SH-SY5Y (cell line): Measurements from ENCODE around the gene ACSM5.

ENCODE experiments used
- GATA2 ChIP-seq: IDR thresholded peaks from 2 replicates; pipeline ENCODE4 v1.6.1; 2011; ENCODE audit warnings: mild to moderate bottlenecking, low read depth, low read length
- GATA3 ChIP-seq: IDR thresholded peaks from 2 replicates; pipeline ENCODE4 v1.6.1; 2011; ENCODE audit warnings: low read depth, mild to moderate bottlenecking, low read length, moderate library complexity

ACSM5 gene

GRCh38 chr16:20391045-20391444, 18.3 kb upstream of the ACSM5 start:
- TF ChIP-seq GATA3: no peak

GRCh38 chr16:20393801-20394577, 15.3 kb upstream of the ACSM5 start:
- TF ChIP-seq GATA2 (no peak), GATA3 (no peak)

DNA sequence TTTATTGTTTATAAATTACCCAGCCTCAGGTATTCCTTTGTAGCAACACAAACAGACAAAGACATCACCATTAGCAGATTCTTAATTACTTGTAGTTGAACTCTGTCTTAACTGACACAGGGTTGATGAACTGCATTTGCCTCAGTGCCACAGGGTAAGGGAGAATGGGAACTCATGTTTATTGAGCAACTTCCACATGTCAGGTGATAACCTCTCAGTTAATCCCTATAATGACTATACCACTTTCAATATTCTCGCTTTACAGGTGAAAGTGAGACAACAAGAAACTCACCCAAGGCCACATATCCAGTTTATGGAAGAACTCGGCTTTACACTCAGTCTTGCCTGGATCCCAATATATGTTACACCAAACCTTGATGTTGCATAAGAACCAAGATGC, 13.4 kb upstream of the ACSM5 start:
- no peak for TF ChIP-seq GATA3
- no peak for TF ChIP-seq GATA2

- TF ChIP-seq GATA3: no peak
- no peak for TF ChIP-seq GATA2
These were observed 12.4 kb upstream of the ACSM5 start for GRCh38 chr16:20396846-20397467.

DNA sequence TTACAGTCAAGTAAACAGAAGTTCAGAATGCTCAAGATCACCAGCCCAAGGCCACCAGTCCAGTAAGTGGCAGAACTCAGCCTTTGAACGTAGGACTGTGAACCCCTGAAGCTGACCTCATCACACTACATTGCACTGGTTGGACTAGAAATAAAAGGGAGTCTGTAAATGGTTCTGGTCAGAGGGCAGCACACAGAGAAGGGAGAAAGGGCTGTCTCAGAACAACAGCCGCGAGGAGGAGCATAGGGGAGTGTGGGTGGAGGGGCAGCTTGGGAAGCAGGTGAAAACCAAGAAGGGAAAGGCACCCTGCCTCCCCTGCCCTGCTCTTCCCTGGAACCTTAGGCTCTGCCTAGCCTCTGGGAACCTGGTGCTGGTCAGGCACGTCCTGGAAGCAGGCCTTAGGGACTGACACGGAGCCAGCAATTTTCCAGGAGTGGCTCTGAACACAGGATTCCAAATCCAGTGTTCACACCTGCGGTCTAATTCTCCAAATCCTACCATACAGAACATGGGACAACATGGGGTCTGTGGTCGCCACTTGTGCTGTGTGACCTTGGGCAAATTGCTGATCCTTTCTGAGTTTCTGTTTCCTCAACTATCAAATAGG, 11.8 kb upstream of the ACSM5 start:
- TF ChIP-seq GATA2 (no peak), GATA3 (no peak)

GRCh38 chr16:20398603-20399002, 10.7 kb upstream of the ACSM5 start:
- no peak for TF ChIP-seq GATA3

DNA sequence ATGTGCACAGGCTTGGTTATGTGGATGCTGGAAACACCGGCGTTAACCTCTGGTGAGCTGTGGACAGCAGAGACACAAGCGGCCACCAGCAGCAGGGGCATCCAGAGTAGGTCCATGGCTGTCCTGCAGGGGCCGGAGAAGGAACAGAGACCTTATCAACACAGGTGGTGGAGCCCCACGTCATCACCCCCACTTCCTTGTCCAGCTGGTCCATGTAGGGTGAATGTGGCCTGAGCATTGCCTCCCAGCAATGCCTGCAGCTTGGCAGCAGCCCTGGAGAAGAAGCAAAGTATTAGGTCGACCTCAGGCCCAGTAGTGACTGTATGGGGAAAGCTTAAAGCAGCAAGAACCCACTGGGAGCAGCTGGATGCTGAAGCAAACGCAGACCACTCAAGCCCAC, 10.1 kb upstream of the ACSM5 start:
- TF ChIP-seq GATA2 (no peak), GATA3 (no peak)

GRCh38 chr16:20401066-20401465, 8.3 kb upstream of the ACSM5 start:
- TF ChIP-seq GATA3: no peak
- TF ChIP-seq GATA2: no peak

DNA sequence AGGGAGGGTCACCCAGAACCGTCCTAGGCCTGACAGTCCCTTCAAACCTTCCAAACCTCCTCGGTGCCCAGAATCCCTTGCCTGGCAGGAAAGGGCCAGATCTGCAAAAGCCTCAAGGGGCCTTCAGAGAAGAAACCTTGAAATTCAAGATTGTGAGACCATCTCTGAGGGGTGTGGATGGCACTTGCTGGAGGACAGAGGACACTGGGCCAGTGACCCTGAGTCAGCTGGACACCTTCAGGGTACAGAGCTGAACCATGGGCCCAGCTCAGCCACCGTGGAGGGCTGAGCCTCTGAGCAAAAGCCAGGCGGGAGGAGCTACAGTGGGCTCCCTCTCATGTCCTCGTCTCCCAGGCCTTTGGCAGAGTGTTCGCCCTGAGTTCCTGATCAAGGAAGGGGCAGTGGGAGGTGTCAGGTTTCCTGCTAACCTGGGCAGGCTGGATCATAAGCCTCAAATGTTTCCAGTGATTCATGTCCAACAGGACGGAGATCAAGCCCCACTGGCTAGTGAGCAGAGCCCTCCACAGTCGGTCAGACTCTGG, 7.8 kb upstream of the ACSM5 start:
- no peak for TF ChIP-seq GATA3
- no peak for TF ChIP-seq GATA2

- TF ChIP-seq GATA2 (no peak), GATA3 (no peak)
These were observed 6.7 kb upstream of the ACSM5 start for GRCh38 chr16:20402651-20403050.

- TF ChIP-seq GATA2: no peak
- no peak for TF ChIP-seq GATA3
These were observed 4.7 kb upstream of the ACSM5 start, which contains the start of gene PDILT for GRCh38 chr16:20404637-20405036. TSS of gene PDILT (minus strand) at chr16:20404737. CDS start at chr16:20399300, 5,437 bp downstream.

GRCh38 chr16:20410121-20410723, 888 bp downstream of the ACSM5 start:
- TF ChIP-seq GATA2 (no peak), GATA3 (no peak)

DNA sequence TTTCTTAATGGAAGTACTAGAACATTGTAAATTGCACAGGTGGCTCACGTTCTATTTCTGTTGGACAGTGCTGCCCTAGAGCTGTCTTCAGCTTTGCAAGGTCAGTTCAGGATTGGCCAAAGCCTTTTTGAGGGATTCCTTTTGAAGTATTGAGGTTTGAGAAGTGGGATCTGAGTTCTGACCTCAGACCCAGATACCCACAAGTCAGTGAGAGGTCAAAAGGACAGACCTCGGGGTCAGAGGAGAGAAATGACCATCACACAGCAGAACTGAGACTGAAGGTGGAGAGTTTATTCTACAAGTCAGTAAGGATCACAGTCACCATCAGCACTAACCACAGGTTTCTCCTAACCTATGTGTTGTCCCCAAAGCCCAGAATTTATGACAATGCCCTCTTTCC, 1.7 kb downstream of the ACSM5 start:
- TF ChIP-seq GATA3 (no peak), GATA2 (no peak)

DNA sequence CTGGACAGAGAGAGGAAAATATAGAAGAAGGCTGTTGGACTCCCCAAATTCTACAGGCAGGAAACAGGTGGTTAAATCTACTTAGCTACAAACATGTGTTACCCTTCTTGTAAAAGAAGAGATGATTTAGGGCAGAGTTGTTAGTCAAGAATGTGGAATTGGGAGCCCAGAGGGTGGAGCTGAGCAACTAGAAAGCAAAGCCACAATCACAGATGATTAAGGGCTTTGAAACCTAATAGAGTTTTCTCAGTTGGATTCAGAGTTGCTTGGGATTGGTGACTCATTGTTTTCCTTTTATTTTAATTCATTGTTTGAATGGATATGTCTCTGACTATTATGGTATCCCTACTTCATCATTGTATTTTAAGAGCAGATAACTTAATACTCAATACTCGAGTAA, 6.2 kb downstream of the ACSM5 start:
- TF ChIP-seq GATA2 (no peak), GATA3 (no peak)

GRCh38 chr16:20424129-20424866, 15.0 kb downstream of the ACSM5 start:
- TF ChIP-seq GATA2: no peak
- TF ChIP-seq GATA3: no peak
